Large intestine (tissue), 3 donors: ENCODE data around the gene PALS1. TPM values are rescaled to one million over a fixed set of nuclear protein-coding genes. Genes with fewer than 3 reads are reported as not detected.
A peak's percentile ranks its signal among the peaks of the same experiment; 100 is the strongest.

Experiments
- DNase-seq, 2 donors: peaks; one replicate each; pipeline versions ENCODE4 v3.0.0 to v3.0.0-alpha.2; 2013
- H3K27ac ChIP-seq: one replicate; pipeline ENCODE4 v1.5.1; 2013; ENCODE audit warnings: low read length
- H3K27me3 ChIP-seq: 2 replicates; pipeline ENCODE4 v1.6.1; 2013; ENCODE audit warnings: low read length; ENCODE audit not compliant: control insufficient read depth, insufficient read depth
- H3K36me3 ChIP-seq: 2 replicates; pipeline ENCODE4 v1.6.1; 2013; ENCODE audit warnings: low read length; ENCODE audit not compliant: control insufficient read depth, insufficient read depth
- H3K4me1 ChIP-seq: one replicate; pipeline ENCODE4 v1.6.1; 2013; ENCODE audit warnings: low read length; ENCODE audit not compliant: control insufficient read depth, insufficient read depth
- H3K4me3 ChIP-seq: one replicate; pipeline ENCODE4 v1.5.1; 2013; ENCODE audit warnings: low read length
- H3K9me3 ChIP-seq: one replicate; pipeline ENCODE4 v1.6.1; 2013; ENCODE audit warnings: mild to moderate bottlenecking, low read depth, low read length, moderate library complexity; ENCODE audit not compliant: control insufficient read depth
- WGBS: methylation state at CpG from one replicate; pipeline ENCODE4 v1.1.5; 2013; ENCODE audit warnings: low lambda C conversion rate; ENCODE audit not compliant: insufficient coverage; 5-methylcytosine and 5-hydroxymethylcytosine counted together
- polyA plus RNA-seq: library from polyadenylated mRNA; unstranded; fragments of 120-200 nt; gene quantifications from one replicate; pipeline ENCODE4 v1.2.1, GENCODE V29; 2013

Gene PALS1
- polyA plus RNA-seq, 1 donor: 36.2 TPM

DNA sequence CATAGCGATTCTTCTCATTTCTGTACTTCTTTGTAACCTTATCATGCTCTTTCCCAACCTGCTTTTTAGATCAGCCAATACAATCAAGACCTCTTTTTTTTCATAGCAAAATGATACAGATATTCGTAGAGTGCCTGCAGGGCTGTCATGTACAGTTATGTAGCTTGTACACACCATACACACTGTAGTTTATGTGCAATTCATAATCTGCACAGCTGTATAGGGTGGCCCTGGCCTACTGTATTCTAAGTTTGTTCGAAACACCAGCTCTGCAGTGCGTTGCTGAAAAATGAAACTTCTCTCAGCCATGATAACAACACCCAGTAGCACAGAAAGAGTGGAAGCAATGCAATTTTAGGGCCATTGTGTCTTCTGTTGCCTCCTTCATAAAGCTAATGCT lies 15.7 kb upstream of the PALS1 start:
- peaks cover 4% of the 10 kb centered on the region for H3K4me1 ChIP-seq
- H3K27me3 ChIP-seq: no peaks in the 10 kb centered on the region
- H3K36me3 ChIP-seq: no peaks in the 10 kb centered on the region
- WGBS: no CpG with 5 or more reads among the region's 4 CpGs
- no peak overlapping the region for H3K4me3 ChIP-seq
- no peak for DNase-seq
- no peaks in the 10 kb centered on the region for H3K9me3 ChIP-seq
- no peak overlapping the region for H3K27ac ChIP-seq

DNA sequence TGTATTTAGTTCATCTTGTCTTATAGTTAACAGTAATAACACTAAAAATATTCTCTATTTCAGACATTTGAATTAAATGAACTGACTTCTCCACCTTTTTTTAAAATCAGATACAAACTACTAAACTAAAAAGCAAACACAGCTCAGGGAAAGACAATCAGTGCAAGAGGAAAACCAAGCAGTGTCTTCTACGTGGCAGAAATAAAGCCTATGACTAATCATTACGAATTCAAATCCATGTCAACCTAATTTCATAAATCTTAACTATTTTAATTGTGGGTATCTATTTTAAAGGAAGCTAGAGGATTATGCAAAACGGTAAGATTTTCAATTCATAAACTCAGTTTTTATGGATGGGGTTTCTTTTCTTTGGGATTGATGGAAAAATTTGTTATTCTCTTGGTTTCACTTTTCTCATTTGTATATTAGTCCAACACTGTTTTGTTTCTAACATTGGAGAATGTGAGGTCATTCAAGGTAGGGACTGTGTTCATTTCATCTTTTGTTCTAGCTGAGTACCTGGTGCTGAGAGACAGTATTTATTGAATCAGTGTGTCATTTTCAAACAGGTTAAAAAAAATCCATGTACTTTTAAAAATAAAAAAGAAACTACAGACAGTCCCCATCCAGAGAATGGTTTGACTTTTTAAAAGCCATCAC lies 12.8 kb upstream of the PALS1 start:
- H3K4me1 ChIP-seq: no peaks in the 10 kb centered on the region
- 100% methylated on average over 1 of the region's 3 CpGs for WGBS
- no peaks in the 10 kb centered on the region for H3K36me3 ChIP-seq
- no peak for DNase-seq
- no peak overlapping the region for H3K4me3 ChIP-seq
- H3K27ac ChIP-seq: no peak overlapping the region
- H3K9me3 ChIP-seq: no peaks in the 10 kb centered on the region
- H3K27me3 ChIP-seq: no peaks in the 10 kb centered on the region

DNA sequence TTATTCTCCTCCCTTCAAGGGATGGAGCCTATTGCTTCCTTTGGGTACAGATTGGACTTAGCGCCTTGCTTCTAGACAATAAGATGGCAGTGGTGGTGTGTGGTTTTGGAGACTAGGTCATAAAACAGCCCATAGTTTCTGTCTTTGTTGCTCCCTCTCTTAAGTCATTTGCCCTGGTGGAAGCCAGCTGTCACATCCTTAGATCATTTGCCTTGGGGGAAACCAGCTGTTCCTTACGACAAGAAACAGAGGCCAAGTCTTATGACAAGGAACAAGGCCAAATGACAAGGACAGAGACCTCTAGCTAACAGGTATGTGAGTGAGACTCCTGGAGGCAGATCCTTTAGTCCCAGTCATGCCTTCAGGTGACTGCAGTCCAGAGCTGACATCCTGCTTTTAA lies 9.2 kb upstream of the PALS1 start:
- H3K4me1 ChIP-seq: no peaks in the 10 kb centered on the region
- no CpG with 5 or more reads among the region's 2 CpGs for WGBS
- no peak for DNase-seq
- H3K4me3 ChIP-seq: no peak overlapping the region
- no peak overlapping the region for H3K27ac ChIP-seq
- H3K9me3 ChIP-seq: no peaks in the 10 kb centered on the region
- H3K27me3 ChIP-seq: no peaks in the 10 kb centered on the region
- no peaks in the 10 kb centered on the region for H3K36me3 ChIP-seq

DNA sequence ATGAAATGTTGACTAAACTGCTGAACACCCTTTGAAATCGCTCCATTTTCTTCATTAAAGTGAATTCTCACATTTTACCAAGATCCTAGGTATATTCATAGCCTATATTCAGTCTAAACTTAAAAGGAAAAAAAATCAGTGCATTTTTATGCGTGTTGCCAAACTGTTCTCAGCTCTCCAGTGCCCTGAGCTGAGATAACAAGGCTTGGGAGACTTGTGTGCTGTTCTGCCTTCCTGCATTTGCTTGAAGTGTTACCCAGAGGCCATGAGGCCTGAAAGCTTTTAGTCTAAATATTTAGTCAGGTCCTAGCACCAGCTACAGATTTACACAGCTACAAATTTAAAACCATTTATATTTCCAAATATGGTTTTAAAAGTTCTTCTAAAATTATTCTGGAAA lies 8.6 kb upstream of the PALS1 start:
- no CpG with 5 or more reads among the region's 2 CpGs for WGBS
- Histone ChIP-seq H3K27ac (no peak overlapping the region), H3K9me3 (no peaks in the 10 kb centered on the region), H3K36me3 (no peaks in the 10 kb centered on the region), H3K4me3 (no peak overlapping the region), H3K27me3 (no peaks in the 10 kb centered on the region), H3K4me1 (no peaks in the 10 kb centered on the region)
- no peak for DNase-seq

DNA sequence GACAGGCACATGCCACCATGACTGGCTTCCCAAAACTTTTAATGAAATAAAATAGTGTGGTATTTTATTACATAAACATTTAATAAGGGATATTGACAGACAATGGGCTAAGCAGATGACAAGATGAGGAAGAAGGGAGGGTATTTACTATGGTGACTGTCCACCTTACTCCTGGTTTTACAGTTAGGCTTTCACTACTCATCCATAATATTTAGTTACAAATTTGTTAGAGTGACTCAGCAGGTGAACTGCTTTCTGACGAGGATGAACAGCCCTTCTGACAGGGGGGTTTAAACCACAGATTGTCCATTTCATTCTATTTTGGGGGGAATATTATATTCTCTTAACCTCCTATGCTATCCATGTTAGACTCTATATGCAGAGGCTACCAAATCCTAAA lies 3.6 kb upstream of the PALS1 start:
- Histone ChIP-seq H3K4me1 (no peaks in the 10 kb centered on the region), H3K9me3 (no peaks in the 10 kb centered on the region), H3K4me3 (no peak overlapping the region), H3K27me3 (no peaks in the 10 kb centered on the region), H3K36me3 (no peaks in the 10 kb centered on the region), H3K27ac (no peak overlapping the region)
- no peak for DNase-seq
- WGBS: no CpG with 5 or more reads among the region's 1 CpG

DNA sequence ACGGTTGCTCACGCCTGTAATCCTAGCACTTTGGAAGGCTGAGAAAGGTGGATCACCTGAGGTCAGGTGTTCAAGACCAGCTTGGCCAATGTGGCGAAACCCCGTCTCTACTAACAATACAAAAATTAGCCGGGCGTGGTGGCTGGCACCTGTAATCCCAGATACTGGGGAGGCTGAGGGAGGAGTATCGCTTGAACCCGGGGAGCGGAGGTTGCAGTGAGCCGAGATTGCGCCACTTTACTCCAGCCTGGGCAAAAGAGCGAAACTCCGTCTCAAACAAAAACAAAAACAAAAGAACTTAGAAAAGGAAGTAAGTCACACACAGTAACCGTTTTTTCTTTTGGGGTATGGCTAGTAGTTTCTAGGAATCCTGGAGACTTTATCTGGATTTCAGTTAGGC lies 1.7 kb upstream of the PALS1 start:
- no peak for DNase-seq
- WGBS: 100% methylated on average over 1 of the region's 14 CpGs
- Histone ChIP-seq H3K27ac (no peak overlapping the region), H3K36me3 (no peaks in the 10 kb centered on the region), H3K9me3 (no peaks in the 10 kb centered on the region), H3K27me3 (no peaks in the 10 kb centered on the region), H3K4me1 (no peaks in the 10 kb centered on the region), H3K4me3 (no peak overlapping the region)

DNA sequence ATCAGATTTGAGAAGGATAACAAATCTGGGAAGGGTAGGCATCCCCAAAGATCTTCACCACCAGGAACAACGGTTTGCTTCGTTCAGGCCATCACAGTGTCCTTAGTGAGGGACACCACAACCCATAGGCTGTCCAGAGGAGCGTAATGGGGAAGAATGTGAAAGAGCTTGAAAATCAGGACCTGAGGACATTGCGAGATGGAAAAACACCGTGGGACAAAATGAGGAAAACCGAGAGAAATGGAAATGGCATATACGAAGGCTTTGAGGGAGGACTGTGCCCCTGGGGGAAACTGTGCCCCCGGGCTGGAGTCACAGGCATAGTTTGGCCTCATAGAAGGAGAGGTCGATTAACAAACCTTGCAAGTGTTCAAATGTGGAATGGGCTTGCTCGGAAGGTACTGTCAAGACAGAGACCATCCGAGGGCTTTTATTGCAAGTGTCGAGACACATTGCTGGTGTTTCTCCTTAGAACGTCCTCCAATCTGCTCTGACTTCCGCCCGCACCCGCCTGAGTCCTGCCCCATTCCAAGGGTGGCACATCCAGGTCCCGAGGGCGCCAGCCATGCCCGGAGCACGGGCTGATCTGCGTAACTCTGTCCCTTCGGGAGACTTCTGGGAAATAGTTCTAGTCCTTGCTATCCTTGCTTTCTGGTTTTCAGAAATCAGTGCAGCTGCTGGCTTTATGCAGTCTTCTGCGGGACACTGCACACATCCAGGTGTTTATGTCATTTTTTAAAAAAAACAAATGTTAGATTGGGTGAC lies 885 bp upstream of the PALS1 start:
- peak in 1 of 2 donors; percentile 37 for DNase-seq
- H3K9me3 ChIP-seq: no peaks in the 10 kb centered on the region
- H3K27me3 ChIP-seq: no peaks in the 10 kb centered on the region
- H3K4me3 ChIP-seq: peak overlapping the region; percentile 83
- H3K36me3 ChIP-seq: no peaks in the 10 kb centered on the region
- H3K4me1 ChIP-seq: no peaks in the 10 kb centered on the region
- 20% methylated on average over 1 of the region's 23 CpGs for WGBS
- H3K27ac ChIP-seq: peak overlapping the region; percentile 72

DNA sequence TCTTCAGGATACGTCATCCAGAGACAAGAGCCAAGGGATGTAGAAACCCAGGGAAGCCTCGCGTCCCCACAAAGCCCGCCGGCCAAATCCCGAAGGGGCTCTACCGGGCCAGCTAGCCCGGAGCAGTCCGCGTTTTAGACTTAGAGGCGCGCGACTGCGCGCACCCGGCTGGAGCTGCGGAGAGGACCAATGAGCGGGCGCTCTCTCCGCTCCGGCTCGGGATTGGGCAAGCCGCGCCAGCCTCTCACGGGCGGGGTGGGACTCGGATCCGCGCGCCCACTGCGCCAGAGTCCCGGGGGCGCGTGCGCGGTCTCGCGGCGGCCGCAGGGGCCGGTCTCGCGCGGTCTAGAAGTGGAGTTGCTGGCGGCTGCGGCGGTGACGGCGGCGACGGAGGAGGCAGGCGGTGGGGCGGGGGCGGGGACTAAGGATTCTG lies 241 bp upstream of the PALS1 start:
- WGBS: no CpG with 5 or more reads among the region's 54 CpGs
- no peaks in the 10 kb centered on the region for H3K9me3 ChIP-seq
- peak overlapping the region; percentile 99 for H3K27ac ChIP-seq
- DNase-seq: peak; percentile 97 to 99
- H3K36me3 ChIP-seq: no peaks in the 10 kb centered on the region
- no peaks in the 10 kb centered on the region for H3K4me1 ChIP-seq
- peak overlapping the region; percentile 83 for H3K4me3 ChIP-seq
- no peaks in the 10 kb centered on the region for H3K27me3 ChIP-seq

DNA sequence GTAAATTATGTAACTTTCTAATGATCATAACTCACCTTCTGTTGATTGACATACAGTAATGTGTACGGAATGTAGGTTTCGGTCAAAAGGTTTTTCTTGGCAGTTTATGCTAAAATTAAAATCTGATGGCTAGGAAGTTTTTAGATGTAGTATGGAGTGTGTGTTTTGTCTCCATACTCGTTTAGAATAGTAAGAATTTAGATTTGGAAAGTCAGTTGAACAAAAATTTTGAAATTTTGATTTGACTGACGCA lies 859 bp downstream of the PALS1 start:
- Histone ChIP-seq H3K27ac (peak overlapping the region; percentile 99), H3K27me3 (no peaks in the 10 kb centered on the region), H3K4me1 (no peaks in the 10 kb centered on the region), H3K9me3 (no peaks in the 10 kb centered on the region), H3K36me3 (no peaks in the 10 kb centered on the region), H3K4me3 (peak overlapping the region; percentile 83)
- no peak for DNase-seq
- 6% methylated on average over 2 of the region's 4 CpGs for WGBS

DNA sequence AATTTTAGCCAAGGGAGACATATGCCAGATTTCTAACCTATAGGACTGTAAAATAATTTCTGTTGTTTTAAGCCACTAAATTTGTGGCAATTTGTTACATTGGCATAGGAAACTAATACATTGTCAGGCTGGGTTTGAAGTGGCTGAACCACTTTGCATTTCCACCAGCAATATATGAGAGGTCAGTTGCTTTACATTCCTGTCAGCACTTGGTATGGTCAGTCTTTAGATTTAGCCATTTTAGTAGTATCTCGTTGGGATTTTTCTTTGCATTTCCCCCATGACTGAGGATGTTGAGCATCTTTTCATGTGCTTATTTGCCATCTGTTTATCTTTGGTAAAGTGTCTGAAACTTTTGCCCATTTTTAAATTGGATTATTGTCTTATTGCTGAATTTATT lies 3.9 kb downstream of the PALS1 start:
- Histone ChIP-seq H3K9me3 (no peaks in the 10 kb centered on the region), H3K27ac (no peak overlapping the region), H3K4me3 (no peak overlapping the region), H3K27me3 (no peaks in the 10 kb centered on the region), H3K4me1 (no peaks in the 10 kb centered on the region), H3K36me3 (no peaks in the 10 kb centered on the region)
- no peak for DNase-seq
- WGBS: no CpG with 5 or more reads among the region's 1 CpG
